Calu3 (cell line): Measurements from ENCODE around the gene UHRF1. TPM values are rescaled to one million over a fixed set of nuclear protein-coding genes. Genes with fewer than 3 reads are reported as not detected.

Source experiments
- BruUV-seq: library from RNA; stranded (reverse); fragments of 400-500 nt; replicated peaks from 2 replicates; lab custom pipeline; 2021; lab: Mats Ljungman, UMichigan
- CTCF ChIA-PET: fragments of 300-600 bp; sonication (Branson Sonifier 250); formaldehyde crosslinking; loops from one replicate; lab custom pipeline; 2022; ENCODE audit warnings: antibody characterized with exemption; lab: Charles Lee
- DNase-seq: peaks from one replicate; pipeline ENCODE4 v3.0.0; 2022
- H3K27ac Mint-ChIP-seq: one replicate; pipeline ENCODE4 v1.8.0; 2022; ENCODE audit warnings: mixed read lengths; ENCODE audit not compliant: unreplicated experiment
- H3K27me3 Mint-ChIP-seq: one replicate; pipeline ENCODE4 v1.8.0; 2022; ENCODE audit warnings: mixed read lengths; ENCODE audit not compliant: unreplicated experiment
- H3K36me3 Mint-ChIP-seq: one replicate; pipeline ENCODE4 v1.8.0; 2022; ENCODE audit warnings: mild to moderate bottlenecking, moderate library complexity, mixed read lengths; ENCODE audit not compliant: insufficient read depth, unreplicated experiment
- H3K4me1 Mint-ChIP-seq: one replicate; pipeline ENCODE4 v1.8.0; 2022; ENCODE audit warnings: mild to moderate bottlenecking, low read depth, mixed read lengths; ENCODE audit not compliant: unreplicated experiment
- H3K4me3 Mint-ChIP-seq: one replicate; pipeline ENCODE4 v1.8.0; 2022; ENCODE audit warnings: mild to moderate bottlenecking, low read depth, moderate library complexity, mixed read lengths; ENCODE audit not compliant: unreplicated experiment
- H3K9me3 Mint-ChIP-seq: one replicate; pipeline ENCODE4 v1.8.0; 2022; ENCODE audit warnings: low read depth, mixed read lengths; ENCODE audit not compliant: unreplicated experiment
- CTCF ChIP-seq: fragments of 200-600 bp; IDR thresholded peaks from one replicate; pipeline ENCODE4 v1.8.0; 2022; ENCODE audit warnings: antibody characterized with exemption; ENCODE audit not compliant: unreplicated experiment
- intact Hi-C: fragments of 100-400 bp; cut with micrococcal nuclease; formaldehyde crosslinking; loops from one replicate; pipeline ENCODE4 v1.10.0; 2022; ENCODE audit not compliant: unreplicated experiment
- total RNA-seq: library from RNA; stranded (reverse); gene quantifications from 2 replicates; pipeline ENCODE4 v1.2.3, GENCODE V29; 2022

The UHRF1 gene
- total RNA-seq, 1 experiment from 2014 or later, result 45.2 TPM

- Mint-ChIP-seq H3K27ac (no peak overlapping the region), H3K4me1 (no peaks in the 10 kb centered on the region), H3K9me3 (no peaks in the 10 kb centered on the region), H3K27me3 (no peaks in the 10 kb centered on the region), H3K36me3 (no peaks in the 10 kb centered on the region), H3K4me3 (no peak overlapping the region)
- DNase-seq, result no peak
- BruUV-seq, result no TSS peak
- intact Hi-C loops, result no loop called here
- CTCF ChIA-PET, result interaction anchor here (0.6 to 0.7 kb wide), 2 partner anchors 95 to 412 kb away, joined by 4 read pairs; no protein-coding TSS in a partner anchor
- TF ChIP-seq CTCF, result no peak
Observed at GRCh38 chr19:4993683-4994082, 84.4 kb downstream of the UHRF1 start.

GRCh38 chr19:4996701-4997100, 87.4 kb downstream of the UHRF1 start:
- no peak overlapping the region for H3K27ac Mint-ChIP-seq
- intact Hi-C loops, result no loop called here

DNA sequence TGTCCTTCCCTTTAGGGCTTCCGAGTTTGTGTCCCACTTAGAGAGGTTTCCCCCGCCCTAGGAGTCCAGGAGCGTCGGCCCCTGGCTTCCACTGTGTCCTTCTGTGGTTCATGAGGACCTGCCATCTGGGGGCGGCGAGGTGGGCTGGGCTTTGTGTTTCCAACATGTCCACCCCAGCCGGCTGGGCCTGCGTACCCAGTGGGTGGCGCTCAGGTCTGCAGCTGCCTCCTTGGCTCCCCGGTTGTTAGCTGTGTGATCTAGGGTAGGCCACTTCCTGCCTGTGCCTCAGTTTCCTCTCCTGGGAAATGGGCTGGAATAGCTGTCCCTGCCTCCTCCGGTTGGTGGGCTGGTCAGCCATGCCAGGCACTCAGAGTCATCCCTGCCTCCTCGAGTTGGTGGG, 88.0 kb downstream of the UHRF1 start:
- DNase-seq, result no peak
- CTCF ChIA-PET, result no interaction called here
- Mint-ChIP-seq H3K27me3 (no peaks in the 10 kb centered on the region), H3K27ac (no peak overlapping the region), H3K4me1 (peaks cover 5% of the 10 kb centered on the region), H3K4me3 (no peak overlapping the region), H3K9me3 (no peaks in the 10 kb centered on the region), H3K36me3 (no peaks in the 10 kb centered on the region)
- TF ChIP-seq CTCF, result no peak
- no TSS peak for BruUV-seq
- intact Hi-C loops, result no loop called here

More at GRCh38 chr19:4996701-4997100, 87.4 kb downstream of the UHRF1 start:
- BruUV-seq, result no TSS peak
- no peaks in the 10 kb centered on the region for H3K4me1 Mint-ChIP-seq
- H3K27me3 Mint-ChIP-seq, result no peaks in the 10 kb centered on the region
- DNase-seq, result no peak
- no peaks in the 10 kb centered on the region for H3K9me3 Mint-ChIP-seq
- H3K4me3 Mint-ChIP-seq, result no peak overlapping the region
- no peak for TF ChIP-seq CTCF
- CTCF ChIA-PET, result interaction anchor here (0.6 to 0.7 kb wide), 2 partner anchors 256 to 272 kb away, joined by 4 to 5 read pairs; no protein-coding TSS in a partner anchor
- H3K36me3 Mint-ChIP-seq, result no peaks in the 10 kb centered on the region

GRCh38 chr19:5000120-5000611, 90.9 kb downstream of the UHRF1 start:
- H3K27ac Mint-ChIP-seq, result no peak overlapping the region
- no TSS peak for BruUV-seq
- peaks cover 5% of the 10 kb centered on the region for H3K36me3 Mint-ChIP-seq
- DNase-seq, result no peak
- CTCF ChIA-PET, result no interaction called here
- no peak for TF ChIP-seq CTCF
- peaks cover 9% of the 10 kb centered on the region for H3K4me1 Mint-ChIP-seq
- H3K9me3 Mint-ChIP-seq, result no peaks in the 10 kb centered on the region
- no peak overlapping the region for H3K4me3 Mint-ChIP-seq
- intact Hi-C loops, result no loop called here
- H3K27me3 Mint-ChIP-seq, result no peaks in the 10 kb centered on the region
